Neural progenitor cell (in vitro differentiated cells): ENCODE measurements around the gene FIBCD1. TPM values are rescaled to one million over a fixed set of nuclear protein-coding genes. Genes with fewer than 3 reads are reported as not detected.
"Not testable (repeated sequence)": the region's sequence is repeated elsewhere in the genome, so short reads cannot be mapped to it uniquely, and the experiment has no call there.

ENCODE experiments used
- DNase-seq: peaks from one replicate; pipeline ENCODE4 v3.0.0-alpha.2; 2016; ENCODE audit warnings: low spot score
- H2AFZ ChIP-seq: fragments of 200-600 bp; sonication (generic); replicated peaks from 2 replicates; pipeline ENCODE4 v1.6.1; 2016; ENCODE audit warnings: antibody characterized with exemption
- H3F3A ChIP-seq: fragments of 200-600 bp; sonication (generic); 2 replicates; pipeline ENCODE4 v1.6.1; 2016; ENCODE audit warnings: antibody characterized with exemption, low read depth
- H3K27ac ChIP-seq: fragments of 200-600 bp; sonication (generic); 2 replicates; pipeline ENCODE4 v1.5.1; 2016; ENCODE audit warnings: mild to moderate bottlenecking
- H3K27me3 ChIP-seq: fragments of 200-600 bp; sonication (generic); 2 replicates; pipeline ENCODE4 v1.6.1; 2016; ENCODE audit warnings: mild to moderate bottlenecking, moderate library complexity
- H3K36me3 ChIP-seq: fragments of 200-600 bp; sonication (generic); 2 replicates; pipeline ENCODE4 v1.5.1; 2016
- H3K4me1 ChIP-seq: fragments of 200-600 bp; sonication (generic); 2 replicates; pipeline ENCODE4 v1.6.1; 2016; ENCODE audit warnings: mixed run types
- H3K4me2 ChIP-seq: fragments of 200-600 bp; sonication (generic); 2 replicates; pipeline ENCODE4 v1.6.1; 2016
- H3K4me3 ChIP-seq: fragments of 200-600 bp; sonication (generic); 2 replicates; pipeline ENCODE4 v1.5.1; 2016
- H3K79me2 ChIP-seq: fragments of 200-600 bp; sonication (generic); 2 replicates; pipeline ENCODE4 v1.6.1; 2016; ENCODE audit warnings: low read depth
- H3K9ac ChIP-seq: fragments of 200-600 bp; sonication (generic); 2 replicates; pipeline ENCODE4 v1.6.1; 2016
- H3K9me3 ChIP-seq: fragments of 200-600 bp; sonication (generic); 2 replicates; pipeline ENCODE4 v1.5.1; 2016; ENCODE audit warnings: low read depth
- H4K20me1 ChIP-seq: fragments of 200-600 bp; sonication (generic); 2 replicates; pipeline ENCODE4 v1.6.1; 2016; ENCODE audit warnings: low read depth
- H3K27ac Mint-ChIP-seq: 3 replicates; pipeline ENCODE4 v1.8.0; 2021; ENCODE audit warnings: mixed read lengths
- H3K27me3 Mint-ChIP-seq: 2 replicates; pipeline ENCODE4 v1.8.0; 2022; ENCODE audit warnings: low read depth, mild to moderate bottlenecking, inconsistent platforms, moderate library complexity, mixed read lengths; ENCODE audit not compliant: insufficient read depth
- H3K36me3 Mint-ChIP-seq: 3 replicates; pipeline ENCODE4 v1.8.0; 2021; ENCODE audit warnings: mixed read lengths
- H3K4me1 Mint-ChIP-seq: 3 replicates; pipeline ENCODE4 v1.8.0; 2021; ENCODE audit warnings: mixed read lengths
- H3K4me3 Mint-ChIP-seq: 3 replicates; pipeline ENCODE4 v1.8.0; 2021; ENCODE audit warnings: mild to moderate bottlenecking, moderate library complexity, mixed read lengths
- H3K9me3 Mint-ChIP-seq: 3 replicates; pipeline ENCODE4 v1.8.0; 2020; ENCODE audit warnings: mixed read lengths
- EZH2 ChIP-seq: fragments of 200-600 bp; sonication (generic); IDR thresholded peaks from 2 replicates; pipeline ENCODE4 v1.6.1; 2017; ENCODE audit warnings: antibody characterized with exemption, mild to moderate bottlenecking, moderate library complexity
- EZH2phosphoT487 ChIP-seq: fragments of 200-600 bp; sonication (generic); IDR thresholded peaks from 2 replicates; pipeline ENCODE4 v1.6.1; 2017; ENCODE audit warnings: antibody characterized with exemption
- total RNA-seq: library from RNA; depleted of rRNA; stranded (reverse); fragments of >200 nt; gene quantifications from 2 replicates; pipeline ENCODE4 v1.2.3, GENCODE V29; 2015; ENCODE audit warnings: low replicate concordance
- TF ChIP-seq, protein P1 (sequence below): fragments of 200-600 bp; sonication (generic); IDR thresholded peaks from 2 replicates; pipeline ENCODE4 v1.5.1; 2017; ENCODE audit warnings: antibody characterized with exemption, mild to moderate bottlenecking

The FIBCD1 gene
- total RNA-seq, 1 donor from 2014 or later = 1.8 TPM

DNA sequence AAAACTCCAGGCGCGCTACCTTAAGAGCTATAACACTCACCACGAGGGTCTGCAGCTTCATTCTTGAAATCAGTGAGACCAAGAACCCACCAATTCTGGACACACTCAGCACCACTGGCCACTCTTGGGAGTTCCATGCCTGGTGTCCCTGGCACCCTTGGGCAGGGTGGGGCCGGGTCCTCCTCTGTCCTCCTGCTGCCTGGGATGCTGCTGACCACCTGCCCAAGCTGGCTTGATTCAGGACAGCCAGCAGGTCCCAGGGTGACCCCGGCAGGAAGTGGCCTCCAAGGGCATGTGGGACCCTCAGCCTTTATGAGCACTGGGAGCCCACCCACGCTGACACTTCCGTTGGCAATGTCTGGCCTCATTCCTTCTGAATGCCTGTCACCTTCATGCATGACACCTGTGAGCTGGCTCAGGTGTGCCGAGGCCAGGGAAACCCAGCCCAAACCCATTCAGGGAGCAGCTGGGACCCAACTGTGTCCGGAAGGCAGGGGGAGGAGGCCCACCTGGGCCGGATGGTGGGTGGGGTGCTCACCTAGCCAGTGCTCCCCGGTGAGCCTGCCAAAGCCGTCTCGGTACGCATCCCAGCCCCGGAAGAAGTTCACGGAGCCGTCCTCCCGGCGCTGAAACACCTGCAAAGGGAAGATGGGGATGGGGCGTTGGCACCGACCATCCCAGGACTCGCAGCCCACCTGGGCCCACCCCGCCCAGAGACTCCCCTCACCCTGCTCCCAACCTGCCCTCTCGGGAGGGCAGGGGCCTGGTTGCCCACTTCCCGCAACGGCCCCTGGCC, 27.6 kb downstream of the FIBCD1 start:
- Histone ChIP-seq H3K27me3 (no peaks in the 10 kb centered on the region), H3F3A (peaks cover 19% of the 10 kb centered on the region)
- H3K36me3 Mint-ChIP-seq = no peaks in the 10 kb centered on the region

DNA sequence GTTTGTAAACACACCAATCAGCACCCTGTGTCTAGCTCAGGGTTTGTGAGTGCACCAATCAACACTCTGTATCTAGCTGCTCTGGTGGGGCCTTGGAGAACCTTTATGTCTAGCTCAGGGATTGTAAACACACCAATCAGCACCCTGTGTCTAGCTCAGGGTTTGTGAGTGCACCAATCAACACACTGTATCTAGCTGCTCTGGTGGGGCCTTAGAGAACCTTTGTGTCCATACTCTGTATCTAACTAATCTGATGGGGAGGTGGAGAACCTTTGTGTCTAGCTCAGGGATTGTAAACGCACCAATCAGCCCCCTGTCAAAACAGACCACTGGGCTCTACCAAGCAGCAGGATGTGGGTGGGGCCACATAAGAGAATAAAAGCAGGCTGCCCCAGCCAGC, 28.4 kb downstream of the FIBCD1 start:
- H3K9me3 Mint-ChIP-seq, H3K36me3 ChIP-seq, DNase-seq, H3K27ac ChIP-seq, H3K27ac Mint-ChIP-seq, H3K27me3 ChIP-seq, H3K9ac ChIP-seq, H3K79me2 ChIP-seq, H4K20me1 ChIP-seq, H3K9me3 ChIP-seq, H3K4me2 ChIP-seq, H3K4me3 ChIP-seq, H2AFZ ChIP-seq, H3K27me3 Mint-ChIP-seq, H3K36me3 Mint-ChIP-seq: not testable (repeated sequence)
- Histone ChIP-seq H3F3A (peaks cover 20% of the 10 kb centered on the region), H3K4me1 (peaks cover 25% of the 10 kb centered on the region)
- H3K4me3 Mint-ChIP-seq = peak overlapping the region; percentile 2
- peaks cover 25% of the 10 kb centered on the region for H3K4me1 Mint-ChIP-seq

More for the DNA sequence above, 27.6 kb downstream of the FIBCD1 start:
- H4K20me1 ChIP-seq = no peaks in the 10 kb centered on the region
- TF ChIP-seq EZH2phosphoT487 (no peak), EZH2 (no peak)
- TF ChIP-seq, protein P1, sequence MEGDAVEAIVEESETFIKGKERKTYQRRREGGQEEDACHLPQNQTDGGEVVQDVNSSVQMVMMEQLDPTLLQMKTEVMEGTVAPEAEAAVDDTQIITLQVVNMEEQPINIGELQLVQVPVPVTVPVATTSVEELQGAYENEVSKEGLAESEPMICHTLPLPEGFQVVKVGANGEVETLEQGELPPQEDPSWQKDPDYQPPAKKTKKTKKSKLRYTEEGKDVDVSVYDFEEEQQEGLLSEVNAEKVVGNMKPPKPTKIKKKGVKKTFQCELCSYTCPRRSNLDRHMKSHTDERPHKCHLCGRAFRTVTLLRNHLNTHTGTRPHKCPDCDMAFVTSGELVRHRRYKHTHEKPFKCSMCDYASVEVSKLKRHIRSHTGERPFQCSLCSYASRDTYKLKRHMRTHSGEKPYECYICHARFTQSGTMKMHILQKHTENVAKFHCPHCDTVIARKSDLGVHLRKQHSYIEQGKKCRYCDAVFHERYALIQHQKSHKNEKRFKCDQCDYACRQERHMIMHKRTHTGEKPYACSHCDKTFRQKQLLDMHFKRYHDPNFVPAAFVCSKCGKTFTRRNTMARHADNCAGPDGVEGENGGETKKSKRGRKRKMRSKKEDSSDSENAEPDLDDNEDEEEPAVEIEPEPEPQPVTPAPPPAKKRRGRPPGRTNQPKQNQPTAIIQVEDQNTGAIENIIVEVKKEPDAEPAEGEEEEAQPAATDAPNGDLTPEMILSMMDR = no peak
- H2AFZ ChIP-seq = no peak overlapping the region
- H3K4me2 ChIP-seq = no peak overlapping the region
- H3K27me3 Mint-ChIP-seq = peaks cover 8% of the 10 kb centered on the region
- peaks cover 25% of the 10 kb centered on the region for H3K4me1 Mint-ChIP-seq
- H3K9ac ChIP-seq = no peak overlapping the region
- no peak overlapping the region for H3K4me3 Mint-ChIP-seq
- H3K36me3 ChIP-seq = no peaks in the 10 kb centered on the region
- H3K9me3 ChIP-seq = no peaks in the 10 kb centered on the region
- no peak for DNase-seq
- no peak overlapping the region for H3K4me3 ChIP-seq
- no peaks in the 10 kb centered on the region for H3K79me2 ChIP-seq
- no peaks in the 10 kb centered on the region for H3K9me3 Mint-ChIP-seq
- H3K27ac ChIP-seq = no peak overlapping the region
- peaks cover 22% of the 10 kb centered on the region for H3K4me1 ChIP-seq
- H3K27ac Mint-ChIP-seq = no peak overlapping the region

DNA sequence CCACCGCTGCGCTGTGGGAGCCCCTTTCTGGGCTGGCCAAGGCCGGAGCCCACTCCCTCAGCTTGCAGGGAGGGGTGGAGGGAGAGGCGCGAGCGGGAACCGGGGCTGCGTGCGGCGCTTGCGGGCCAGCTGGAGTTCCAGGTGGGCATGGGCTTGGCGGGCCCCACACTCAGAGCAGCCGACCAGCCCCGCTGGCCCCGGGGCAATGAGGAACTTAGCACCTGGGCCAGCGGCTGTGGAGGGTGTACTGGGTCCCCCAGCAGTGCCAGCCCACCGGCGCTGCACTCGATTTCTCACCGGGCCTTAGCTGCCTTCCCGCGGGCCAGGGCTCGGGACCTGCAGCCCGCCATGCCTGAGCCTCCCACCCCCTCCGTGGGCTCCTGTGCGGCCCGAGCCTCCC, 29.0 kb downstream of the FIBCD1 start:
- H3K36me3 Mint-ChIP-seq, H3K9ac ChIP-seq, H3K9me3 Mint-ChIP-seq, H2AFZ ChIP-seq, DNase-seq, H3K79me2 ChIP-seq, H3K36me3 ChIP-seq, H3K4me2 ChIP-seq, H3K4me3 ChIP-seq, H3K27ac ChIP-seq, H3K27ac Mint-ChIP-seq, H3K27me3 Mint-ChIP-seq, H3K27me3 ChIP-seq, H4K20me1 ChIP-seq, H3K4me3 Mint-ChIP-seq, H3K9me3 ChIP-seq: not testable (repeated sequence)
- H3F3A ChIP-seq = peaks cover 20% of the 10 kb centered on the region
- peaks cover 25% of the 10 kb centered on the region for H3K4me1 ChIP-seq
- peaks cover 23% of the 10 kb centered on the region for H3K4me1 Mint-ChIP-seq

DNA sequence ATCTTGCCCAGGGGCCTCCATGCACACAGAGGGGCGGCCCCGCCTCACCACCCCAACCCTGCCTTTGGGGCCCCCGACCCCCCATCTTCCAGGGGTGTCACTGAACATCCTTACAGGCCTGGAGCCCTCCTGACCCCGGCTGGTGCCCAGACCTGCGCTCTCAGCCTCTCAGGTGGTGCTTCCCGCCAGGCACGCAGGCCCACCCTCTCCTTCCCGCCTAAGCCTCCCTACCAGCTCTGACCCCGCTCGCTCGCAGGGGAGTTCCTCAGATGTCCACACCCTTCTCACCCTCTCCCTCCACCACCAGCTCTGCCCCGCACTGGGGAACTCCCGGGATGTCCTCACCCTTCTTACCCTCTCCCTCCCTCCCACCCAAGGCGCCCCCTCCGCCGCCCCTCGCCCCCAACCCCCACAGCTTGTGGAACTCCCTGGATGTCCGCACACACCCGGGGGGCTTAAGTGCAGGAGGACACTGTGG, 30.1 kb downstream of the FIBCD1 start:
- Histone ChIP-seq H3K9me3 (no peaks in the 10 kb centered on the region), H3K27me3 (no peaks in the 10 kb centered on the region), H2AFZ (no peak overlapping the region), H3K4me3 (no peak overlapping the region), H3F3A (peaks cover 17% of the 10 kb centered on the region), H3K27ac (no peak overlapping the region), H4K20me1 (no peaks in the 10 kb centered on the region), H3K79me2 (no peaks in the 10 kb centered on the region), H3K4me2 (no peak overlapping the region), H3K36me3 (no peaks in the 10 kb centered on the region), H3K9ac (no peak overlapping the region), H3K4me1 (peaks cover 19% of the 10 kb centered on the region)
- no peak overlapping the region for H3K4me3 Mint-ChIP-seq
- H3K4me1 Mint-ChIP-seq = peaks cover 21% of the 10 kb centered on the region
- H3K27ac Mint-ChIP-seq = no peak overlapping the region
- no peaks in the 10 kb centered on the region for H3K9me3 Mint-ChIP-seq
- no peaks in the 10 kb centered on the region for H3K36me3 Mint-ChIP-seq
- TF ChIP-seq EZH2phosphoT487 = no peak
- TF ChIP-seq EZH2 = no peak
- TF ChIP-seq, protein P1 = no peak
- DNase-seq = no peak
- peaks cover 6% of the 10 kb centered on the region for H3K27me3 Mint-ChIP-seq
